Activated CD8-positive, alpha-beta memory T cell treated with anti-CD3 and anti-CD28 coated beads, Interleukin-2, amount 50 U/mL, for 4 hours (primary cell): ENCODE results near the gene PMS1.
"Not testable (repeated sequence)": the region's sequence is repeated elsewhere in the genome, so short reads cannot be mapped to it uniquely, and the experiment has no call there.

ENCODE experiments used
- DNase-seq: peaks from one replicate; pipeline ENCODE4 v3.0.0-alpha.2; 2020

The PMS1 gene

GRCh38 chr2:189866296-189866695 is 82.0 kb downstream of the PMS1 start:
- DNase-seq: no peak

GRCh38 chr2:189868896-189869295 is 84.6 kb downstream of the PMS1 start:
- no peak for DNase-seq

- no peak for DNase-seq
These were observed 86.3 kb downstream of the PMS1 start for GRCh38 chr2:189870381-189871085.

GRCh38 chr2:189873696-189874095 is 89.4 kb downstream of the PMS1 start:
- DNase-seq: no peak

GRCh38 chr2:189874586-189875320 is 90.5 kb downstream of the PMS1 start:
- DNase-seq: no peak

GRCh38 chr2:189876271-189876670 is 92.0 kb downstream of the PMS1 start:
- DNase-seq: no peak

- no peak for DNase-seq
These were observed 95.4 kb downstream of the PMS1 start for GRCh38 chr2:189879716-189880081.

- no peak for DNase-seq
These were observed 96.2 kb downstream of the PMS1 start for GRCh38 chr2:189880429-189880828.

GRCh38 chr2:189880832-189881492 is 96.7 kb downstream of the PMS1 start:
- DNase-seq: no peak

- no peak for DNase-seq
These were observed 101.1 kb downstream of the PMS1 start for GRCh38 chr2:189885368-189885767.

- DNase-seq: not testable (repeated sequence)
These were observed 108.5 kb downstream of the PMS1 start for GRCh38 chr2:189892546-189893294.

GRCh38 chr2:189896809-189897208 is 112.6 kb downstream of the PMS1 start:
- DNase-seq: no peak

GRCh38 chr2:189899101-189899500 is 114.9 kb downstream of the PMS1 start:
- DNase-seq: no peak

GRCh38 chr2:189900726-189901125 is 116.5 kb downstream of the PMS1 start:
- DNase-seq: no peak

GRCh38 chr2:189901664-189902063 is 117.4 kb downstream of the PMS1 start:
- DNase-seq: no peak

GRCh38 chr2:189913821-189914220 is 129.6 kb downstream of the PMS1 start:
- no peak for DNase-seq

- no peak for DNase-seq
These were observed 132.4 kb downstream of the PMS1 start for GRCh38 chr2:189916651-189917050.
